ENCODE data around the gene UNC79.

DNA sequence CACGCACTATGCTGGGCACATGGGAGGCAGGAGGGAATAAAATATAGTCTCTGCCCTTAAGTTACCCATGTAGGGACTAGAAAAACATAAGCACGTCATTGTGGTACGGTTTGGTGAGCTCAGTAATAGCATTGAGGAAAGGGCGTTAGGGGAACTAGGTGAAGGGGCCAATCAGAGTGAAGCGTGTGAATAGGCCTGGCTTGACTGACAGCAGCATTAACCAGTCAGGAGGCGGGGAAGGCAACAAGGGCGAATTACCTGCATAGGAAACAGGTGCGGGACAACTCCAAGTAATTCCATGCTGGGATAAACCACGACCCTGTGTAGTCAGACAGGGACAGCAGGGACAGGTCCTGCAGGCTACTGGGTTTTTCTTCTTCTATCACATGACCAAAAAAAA, 107.7 kb downstream of the UNC79 start:
- TF ChIP-seq CTCF (IDR thresholded peaks at IDR 0.05) = no peak
- TF ChIP-seq POLR2A (IDR thresholded peaks at IDR 0.05) = no peak

All from Peyer's patch (tissue), 4 donors.